Measurements from ENCODE around the gene GIT1.
A peak's percentile ranks its signal among the peaks of the same experiment; 100 is the strongest.

The GIT1 gene, protein sequence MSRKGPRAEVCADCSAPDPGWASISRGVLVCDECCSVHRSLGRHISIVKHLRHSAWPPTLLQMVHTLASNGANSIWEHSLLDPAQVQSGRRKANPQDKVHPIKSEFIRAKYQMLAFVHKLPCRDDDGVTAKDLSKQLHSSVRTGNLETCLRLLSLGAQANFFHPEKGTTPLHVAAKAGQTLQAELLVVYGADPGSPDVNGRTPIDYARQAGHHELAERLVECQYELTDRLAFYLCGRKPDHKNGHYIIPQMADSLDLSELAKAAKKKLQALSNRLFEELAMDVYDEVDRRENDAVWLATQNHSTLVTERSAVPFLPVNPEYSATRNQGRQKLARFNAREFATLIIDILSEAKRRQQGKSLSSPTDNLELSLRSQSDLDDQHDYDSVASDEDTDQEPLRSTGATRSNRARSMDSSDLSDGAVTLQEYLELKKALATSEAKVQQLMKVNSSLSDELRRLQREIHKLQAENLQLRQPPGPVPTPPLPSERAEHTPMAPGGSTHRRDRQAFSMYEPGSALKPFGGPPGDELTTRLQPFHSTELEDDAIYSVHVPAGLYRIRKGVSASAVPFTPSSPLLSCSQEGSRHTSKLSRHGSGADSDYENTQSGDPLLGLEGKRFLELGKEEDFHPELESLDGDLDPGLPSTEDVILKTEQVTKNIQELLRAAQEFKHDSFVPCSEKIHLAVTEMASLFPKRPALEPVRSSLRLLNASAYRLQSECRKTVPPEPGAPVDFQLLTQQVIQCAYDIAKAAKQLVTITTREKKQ

GRCh38 chr17:29589524-29590410 is at the start of gene GIT1:
GIT1 (minus strand) TSS chr17:29589648; CDS start chr17:29589378, 270 bp downstream.
- TF ChIP-seq, protein P1, sequence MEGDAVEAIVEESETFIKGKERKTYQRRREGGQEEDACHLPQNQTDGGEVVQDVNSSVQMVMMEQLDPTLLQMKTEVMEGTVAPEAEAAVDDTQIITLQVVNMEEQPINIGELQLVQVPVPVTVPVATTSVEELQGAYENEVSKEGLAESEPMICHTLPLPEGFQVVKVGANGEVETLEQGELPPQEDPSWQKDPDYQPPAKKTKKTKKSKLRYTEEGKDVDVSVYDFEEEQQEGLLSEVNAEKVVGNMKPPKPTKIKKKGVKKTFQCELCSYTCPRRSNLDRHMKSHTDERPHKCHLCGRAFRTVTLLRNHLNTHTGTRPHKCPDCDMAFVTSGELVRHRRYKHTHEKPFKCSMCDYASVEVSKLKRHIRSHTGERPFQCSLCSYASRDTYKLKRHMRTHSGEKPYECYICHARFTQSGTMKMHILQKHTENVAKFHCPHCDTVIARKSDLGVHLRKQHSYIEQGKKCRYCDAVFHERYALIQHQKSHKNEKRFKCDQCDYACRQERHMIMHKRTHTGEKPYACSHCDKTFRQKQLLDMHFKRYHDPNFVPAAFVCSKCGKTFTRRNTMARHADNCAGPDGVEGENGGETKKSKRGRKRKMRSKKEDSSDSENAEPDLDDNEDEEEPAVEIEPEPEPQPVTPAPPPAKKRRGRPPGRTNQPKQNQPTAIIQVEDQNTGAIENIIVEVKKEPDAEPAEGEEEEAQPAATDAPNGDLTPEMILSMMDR (IDR thresholded peaks at IDR 0.05; ENCODE audit: extremely low read depth, insufficient read depth, missing control alignments) = no peak
- in situ Hi-C loops (cut with MboI; ENCODE audit: low pct_unique_long_range_greater_than_20kb, low sequenced_read_pairs, unreplicated experiment) = no loop called here
- peak; percentile 98 for DNase-seq (ENCODE audit: low spot score)

DNA sequence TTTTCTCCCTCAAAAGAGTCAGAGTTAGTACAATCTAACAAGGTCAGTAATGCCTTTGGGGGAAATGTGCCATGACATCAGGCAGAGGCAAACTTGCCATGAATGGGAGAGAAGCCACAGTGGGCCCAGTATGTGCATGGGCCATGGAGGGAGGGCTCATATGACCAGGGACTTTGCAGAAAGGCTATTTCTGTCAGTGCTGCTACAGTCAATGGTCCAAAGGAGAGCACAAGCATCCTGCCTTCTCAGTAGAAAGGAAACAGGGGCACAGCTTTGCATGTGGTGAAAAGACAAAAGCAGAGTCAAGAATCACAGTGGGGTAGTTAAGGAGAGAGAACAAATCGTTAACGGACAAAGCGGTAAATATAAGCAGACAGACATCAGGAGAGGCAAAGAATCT is 44.4 kb upstream of the GIT1 start:
- TF ChIP-seq, protein P1 (IDR thresholded peaks at IDR 0.05; ENCODE audit: extremely low read depth, insufficient read depth, missing control alignments) = no peak
- DNase-seq (ENCODE audit: low spot score) = no peak
- in situ Hi-C loops (cut with MboI; ENCODE audit: low pct_unique_long_range_greater_than_20kb, low sequenced_read_pairs, unreplicated experiment) = loop anchor here (25.0 kb wide), 1 partner anchor 303 kb away; the partner anchor contains the start of genes EFCAB5 and SSH2

GRCh38 chr17:29630630-29631193 is 41.3 kb upstream of the GIT1 start:
- TF ChIP-seq, protein P1 (IDR thresholded peaks at IDR 0.05; ENCODE audit: extremely low read depth, insufficient read depth, missing control alignments) = no peak
- in situ Hi-C loops (cut with MboI; ENCODE audit: low pct_unique_long_range_greater_than_20kb, low sequenced_read_pairs, unreplicated experiment) = loop anchor here (25.0 kb wide), 1 partner anchor 307 kb away; the partner anchor contains the start of genes EFCAB5 and SSH2
- DNase-seq (ENCODE audit: low spot score) = no peak

DNA sequence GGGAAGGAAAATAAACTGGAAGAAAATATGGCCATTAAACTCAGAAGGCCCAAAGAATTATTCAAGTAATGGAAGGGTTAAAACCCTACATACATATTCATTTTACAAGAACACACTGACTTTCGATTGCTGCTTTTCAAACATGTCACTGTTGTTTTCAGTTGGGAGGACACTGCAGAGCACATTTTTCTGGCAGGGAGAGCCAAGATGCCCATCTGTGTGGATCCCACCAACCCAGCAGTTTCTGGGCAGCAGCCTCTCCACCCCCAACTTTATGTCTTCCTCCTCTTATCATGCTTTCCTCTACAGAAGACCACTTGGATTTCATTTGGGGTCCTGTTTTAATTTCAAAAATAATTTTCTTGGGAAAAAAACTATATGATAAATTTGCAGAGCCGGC is 40.4 kb upstream of the GIT1 start:
- DNase-seq (ENCODE audit: low spot score) = no peak
- TF ChIP-seq, protein P1 (IDR thresholded peaks at IDR 0.05; ENCODE audit: extremely low read depth, insufficient read depth, missing control alignments) = no peak
- in situ Hi-C loops (cut with MboI; ENCODE audit: low pct_unique_long_range_greater_than_20kb, low sequenced_read_pairs, unreplicated experiment) = loop anchor here (25.0 kb wide), 1 partner anchor 307 kb away; the partner anchor contains the start of genes EFCAB5 and SSH2

DNA sequence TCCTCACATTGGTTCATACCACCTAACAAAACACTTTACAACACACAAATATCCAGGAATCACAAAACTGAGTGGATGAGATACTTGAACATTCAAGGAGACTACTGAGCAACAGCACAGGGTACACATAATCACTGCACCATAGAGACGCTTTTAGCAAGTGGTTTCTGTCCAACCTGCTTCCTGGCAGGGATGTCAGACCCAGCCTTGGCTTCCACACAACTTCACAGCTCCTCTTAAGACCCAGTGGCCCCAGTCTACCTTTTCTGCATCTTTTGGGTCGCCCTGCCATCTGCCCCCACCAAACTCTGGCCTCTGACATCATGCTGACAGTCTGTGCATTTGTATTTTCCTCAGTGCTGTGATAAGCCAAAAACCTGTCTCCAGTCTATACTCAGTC is 39.2 kb upstream of the GIT1 start:
- DNase-seq (ENCODE audit: low spot score) = no peak
- TF ChIP-seq, protein P1 (IDR thresholded peaks at IDR 0.05; ENCODE audit: extremely low read depth, insufficient read depth, missing control alignments) = no peak
- in situ Hi-C loops (cut with MboI; ENCODE audit: low pct_unique_long_range_greater_than_20kb, low sequenced_read_pairs, unreplicated experiment) = loop anchor here (25.0 kb wide), 1 partner anchor 309 kb away; the partner anchor contains the start of genes EFCAB5 and SSH2

Measured in GM13977 (cell line).